Lower leg skin (tissue), 4 donors: ENCODE measurements around the gene PNCK. TPM values are rescaled to one million over a fixed set of nuclear protein-coding genes. Genes with fewer than 3 reads are reported as not detected.
"Not testable (repeated sequence)": the region's sequence is repeated elsewhere in the genome, so short reads cannot be mapped to it uniquely, and the experiment has no call there.

Experiments used
- DNase-seq, 2 donors: peaks; one replicate each; pipeline ENCODE4 v3.0.0-alpha.2; 2019; ENCODE audit warnings: low spot score in 2 of 2
- H3K4me3 ChIP-seq: fragments of 200-600 bp; sonication (generic); 2 replicates; pipeline ENCODE4 v1.5.1; 2017; ENCODE audit warnings: mild to moderate bottlenecking, low read depth; ENCODE audit not compliant: poor library complexity, severe bottlenecking
- POLR2A ChIP-seq, 2 donors: fragments of 450-650 bp; IDR thresholded peaks; one replicate each; pipeline ENCODE4 v1.6.1; 2016 to 2017; ENCODE audit warnings: antibody characterized with exemption in 2 of 2, mild to moderate bottlenecking in 1 of 2, moderate library complexity in 1 of 2
- WGBS, 2 donors: methylation state at CpG; one replicate each; pipeline ENCODE4 v1.1.5; 2018; 5-methylcytosine and 5-hydroxymethylcytosine counted together
- intact Hi-C: fragments of 100-400 bp; cut with DNase I; formaldehyde crosslinking; loops from one replicate; pipeline ENCODE4 v1.15.0; 2023; ENCODE audit warnings: low total_unique reads
- total RNA-seq, 4 donors: library from RNA; depleted of rRNA; stranded (reverse); fragments of >200 nt; gene quantifications; one replicate each; pipeline ENCODE4 v1.1.0, GENCODE V29; 2016
- TF ChIP-seq, protein P1 (sequence below), 3 donors: fragments of 450-650 bp; IDR thresholded peaks; one replicate each; pipeline ENCODE4 v1.5.1; 2016; ENCODE audit warnings: antibody characterized with exemption in 3 of 3, mild to moderate bottlenecking in 3 of 3, moderate library complexity in 2 of 3

Gene PNCK
- total RNA-seq, 4 donors from 2014 or later, result 0.76 to 6.7 (median 2.1) TPM

GRCh38 chrX:153714256-153714655 is 40.6 kb upstream of the PNCK start:
- no peak for DNase-seq
- WGBS, 2 donors, result 49 to 62% methylated on average over 3 of the region's 3 CpGs
- H3K4me3 ChIP-seq, result no peak overlapping the region
- intact Hi-C loops, result no loop called here
- TF ChIP-seq POLR2A (IDR thresholded peaks at IDR 0.05), result no peak
- TF ChIP-seq, protein P1, sequence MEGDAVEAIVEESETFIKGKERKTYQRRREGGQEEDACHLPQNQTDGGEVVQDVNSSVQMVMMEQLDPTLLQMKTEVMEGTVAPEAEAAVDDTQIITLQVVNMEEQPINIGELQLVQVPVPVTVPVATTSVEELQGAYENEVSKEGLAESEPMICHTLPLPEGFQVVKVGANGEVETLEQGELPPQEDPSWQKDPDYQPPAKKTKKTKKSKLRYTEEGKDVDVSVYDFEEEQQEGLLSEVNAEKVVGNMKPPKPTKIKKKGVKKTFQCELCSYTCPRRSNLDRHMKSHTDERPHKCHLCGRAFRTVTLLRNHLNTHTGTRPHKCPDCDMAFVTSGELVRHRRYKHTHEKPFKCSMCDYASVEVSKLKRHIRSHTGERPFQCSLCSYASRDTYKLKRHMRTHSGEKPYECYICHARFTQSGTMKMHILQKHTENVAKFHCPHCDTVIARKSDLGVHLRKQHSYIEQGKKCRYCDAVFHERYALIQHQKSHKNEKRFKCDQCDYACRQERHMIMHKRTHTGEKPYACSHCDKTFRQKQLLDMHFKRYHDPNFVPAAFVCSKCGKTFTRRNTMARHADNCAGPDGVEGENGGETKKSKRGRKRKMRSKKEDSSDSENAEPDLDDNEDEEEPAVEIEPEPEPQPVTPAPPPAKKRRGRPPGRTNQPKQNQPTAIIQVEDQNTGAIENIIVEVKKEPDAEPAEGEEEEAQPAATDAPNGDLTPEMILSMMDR (IDR thresholded peaks at IDR 0.05), result no peak

DNA sequence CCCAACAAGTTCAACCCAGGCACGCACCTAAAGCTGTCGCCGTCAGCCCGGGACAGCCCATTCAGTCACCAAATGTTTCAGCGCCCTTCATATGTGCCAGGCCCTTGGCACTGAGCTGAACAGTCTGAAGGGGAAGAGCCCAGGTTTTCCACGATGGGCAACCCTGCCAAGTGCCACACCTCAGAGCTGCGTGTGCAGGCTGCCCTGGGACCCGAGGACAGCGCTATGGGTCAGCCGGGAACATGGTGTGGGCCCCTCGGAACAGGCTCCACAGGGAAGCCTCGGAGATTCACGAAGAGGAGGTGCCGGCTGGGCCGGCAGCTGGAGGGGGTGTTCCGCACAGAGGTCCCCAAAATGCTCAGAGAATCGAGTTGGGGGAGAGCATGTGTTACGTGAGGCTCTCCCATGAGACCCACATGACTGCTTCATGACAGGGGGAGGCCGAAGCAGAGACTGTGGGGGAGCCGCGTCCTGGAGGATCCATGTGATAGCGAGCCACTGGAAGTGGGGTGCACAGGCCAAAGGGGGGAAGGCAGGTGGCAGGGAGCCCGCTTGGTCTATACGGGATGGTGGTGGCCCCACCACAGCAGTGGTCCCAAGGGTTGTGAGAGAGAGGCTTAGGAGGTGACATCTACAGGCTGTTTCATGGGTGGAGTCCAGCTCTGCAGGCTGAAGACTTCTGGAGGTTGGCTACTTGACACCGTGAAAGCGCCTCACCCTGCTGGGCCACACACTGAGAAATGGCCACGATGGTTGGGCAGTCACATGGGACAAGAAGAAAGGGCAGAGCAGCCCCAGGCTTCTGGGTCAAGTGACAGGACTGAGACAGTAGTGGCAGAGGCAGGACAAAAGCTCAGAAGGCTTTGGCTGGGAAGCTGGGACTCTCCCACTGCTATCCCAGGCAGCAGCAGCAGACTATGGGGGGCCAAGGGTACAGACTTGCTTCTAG is 36.4 kb upstream of the PNCK start:
- H3K4me3 ChIP-seq, result no peak overlapping the region
- intact Hi-C loops, result no loop called here
- WGBS, 2 donors, result 82 to 87% methylated on average over 22 to 23 of the region's 27 CpGs
- no peak for DNase-seq
- TF ChIP-seq, protein P1 (IDR thresholded peaks at IDR 0.05), result no peak
- TF ChIP-seq POLR2A (IDR thresholded peaks at IDR 0.05), result no peak

DNA sequence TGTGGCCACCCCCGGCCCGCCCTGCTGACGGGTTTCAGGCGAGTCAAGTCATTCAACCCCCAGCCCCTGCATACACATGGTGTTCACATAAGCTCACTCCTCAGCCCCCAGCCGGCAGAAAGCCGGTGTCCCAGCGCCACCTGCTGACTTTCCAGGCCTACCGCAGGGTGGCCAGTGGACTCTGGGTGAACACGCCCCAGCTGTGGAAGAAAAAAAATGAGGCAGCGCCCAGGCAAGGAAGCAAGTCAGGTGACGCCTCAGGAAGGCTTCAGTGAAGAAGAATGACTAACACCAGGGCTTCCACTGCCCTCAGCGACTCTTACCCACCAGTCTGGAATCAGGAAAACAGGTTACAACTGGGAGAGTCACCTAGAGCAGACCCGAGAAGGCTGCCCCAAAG is 34.8 kb upstream of the PNCK start:
- H3K4me3 ChIP-seq, result no peak overlapping the region
- intact Hi-C loops, result no loop called here
- peak in 1 of 2 donors; percentile 63 for DNase-seq
- TF ChIP-seq POLR2A (IDR thresholded peaks at IDR 0.05), result no peak
- TF ChIP-seq, protein P1 (IDR thresholded peaks at IDR 0.05), result no peak
- WGBS, 2 donors, result 16 to 32% methylated on average over 5 to 13 of the region's 13 CpGs

DNA sequence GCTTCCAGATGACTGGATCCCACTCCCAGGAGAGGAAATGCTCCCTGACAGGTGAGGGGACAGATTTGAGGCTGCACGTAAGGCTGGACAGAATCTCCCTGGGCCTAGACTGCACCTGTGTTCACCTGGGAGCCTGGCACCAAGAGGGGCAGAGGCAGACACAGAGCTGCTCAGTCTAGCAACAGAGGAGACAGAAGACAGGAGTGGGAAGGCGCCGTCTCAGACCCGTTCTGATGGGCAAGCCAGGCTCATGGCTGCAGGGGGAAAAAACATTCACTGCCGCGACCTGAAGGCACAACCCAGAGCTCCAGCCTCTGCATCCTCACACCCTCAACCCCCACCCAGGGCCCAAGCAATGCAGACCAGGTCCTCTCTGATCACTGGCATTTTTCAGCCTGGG is 33.8 kb upstream of the PNCK start:
- intact Hi-C loops, result no loop called here
- 96 to 100% methylated on average over 1 to 6 of the region's 6 CpGs for WGBS, 2 donors
- no peak for TF ChIP-seq POLR2A (IDR thresholded peaks at IDR 0.05)
- TF ChIP-seq, protein P1 (IDR thresholded peaks at IDR 0.05), result no peak

GRCh38 chrX:153706799-153707198 is 33.2 kb upstream of the PNCK start:
- TF ChIP-seq POLR2A (IDR thresholded peaks at IDR 0.05), result no peak
- TF ChIP-seq, protein P1 (IDR thresholded peaks at IDR 0.05), result no peak
- intact Hi-C loops, result no loop called here
- 79 to 80% methylated on average over 9 of the region's 9 CpGs for WGBS, 2 donors
- DNase-seq, result no peak
- no peak overlapping the region for H3K4me3 ChIP-seq

More for the DNA sequence above, 33.8 kb upstream of the PNCK start:
- no peak for DNase-seq
- no peak overlapping the region for H3K4me3 ChIP-seq

DNA sequence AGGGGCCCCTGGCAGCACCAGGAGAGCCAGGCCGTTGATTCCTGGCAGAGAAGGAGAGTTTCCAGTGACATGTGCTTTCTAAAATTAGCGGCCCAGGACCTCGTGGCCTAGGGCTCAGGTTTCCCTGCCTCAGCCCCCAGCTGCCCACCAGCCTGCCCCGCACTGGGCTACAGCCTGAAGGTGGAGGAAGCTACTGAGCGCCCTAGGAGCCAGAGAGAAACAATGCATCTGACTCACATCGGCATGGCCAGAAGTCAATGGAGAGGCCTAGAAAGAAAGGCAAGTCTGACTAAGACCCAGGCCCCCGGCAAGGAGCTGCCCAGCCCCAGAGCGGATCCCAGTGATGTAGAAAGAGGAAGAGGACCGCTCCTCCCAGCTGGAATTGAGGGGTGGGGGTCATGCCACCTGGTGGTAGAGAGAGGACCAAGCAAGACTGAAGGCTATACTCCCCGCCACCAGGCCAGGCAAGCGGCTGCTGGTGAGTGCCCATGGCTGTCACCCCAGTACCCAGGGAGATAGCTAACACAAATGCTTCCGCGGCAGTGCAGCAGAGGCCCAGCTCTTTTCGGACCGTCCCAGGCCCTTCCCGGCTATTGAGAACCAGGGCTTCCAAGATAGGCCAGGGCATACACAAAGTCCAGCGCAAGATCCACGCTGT is 31.9 kb upstream of the PNCK start:
- WGBS, 2 donors, result 73 to 79% methylated on average over 10 to 18 of the region's 18 CpGs

GRCh38 chrX:153704631-153705402 is 31.2 kb upstream of the PNCK start:
- H3K4me3 ChIP-seq, intact Hi-C loops, DNase-seq: not testable (repeated sequence)
- WGBS, 2 donors, result 59 to 75% methylated on average over 5 to 11 of the region's 12 CpGs

More for the DNA sequence above, 31.9 kb upstream of the PNCK start:
- intact Hi-C loops, H3K4me3 ChIP-seq, DNase-seq: not testable (repeated sequence)
